GM12865 (cell line): Measurements from ENCODE around the gene MS4A10.

Experiments used
- DNase-seq: peaks from one replicate; pipeline ENCODE4 v3.0.0; 2010; ENCODE audit warnings: low read depth
- H3K4me3 ChIP-seq: 2 replicates; pipeline ENCODE4 v1.5.1; 2011; ENCODE audit warnings: mild to moderate bottlenecking, low read depth, low read length, control low read depth
- TF ChIP-seq, protein P1 (sequence below): IDR thresholded peaks from 2 replicates; pipeline ENCODE4 v1.5.1; 2011; ENCODE audit warnings: low read length, control low read depth, low read depth, inconsistent platforms; ENCODE audit not compliant: insufficient read depth; ENCODE audit errors: missing control alignments

MS4A10 gene

DNA sequence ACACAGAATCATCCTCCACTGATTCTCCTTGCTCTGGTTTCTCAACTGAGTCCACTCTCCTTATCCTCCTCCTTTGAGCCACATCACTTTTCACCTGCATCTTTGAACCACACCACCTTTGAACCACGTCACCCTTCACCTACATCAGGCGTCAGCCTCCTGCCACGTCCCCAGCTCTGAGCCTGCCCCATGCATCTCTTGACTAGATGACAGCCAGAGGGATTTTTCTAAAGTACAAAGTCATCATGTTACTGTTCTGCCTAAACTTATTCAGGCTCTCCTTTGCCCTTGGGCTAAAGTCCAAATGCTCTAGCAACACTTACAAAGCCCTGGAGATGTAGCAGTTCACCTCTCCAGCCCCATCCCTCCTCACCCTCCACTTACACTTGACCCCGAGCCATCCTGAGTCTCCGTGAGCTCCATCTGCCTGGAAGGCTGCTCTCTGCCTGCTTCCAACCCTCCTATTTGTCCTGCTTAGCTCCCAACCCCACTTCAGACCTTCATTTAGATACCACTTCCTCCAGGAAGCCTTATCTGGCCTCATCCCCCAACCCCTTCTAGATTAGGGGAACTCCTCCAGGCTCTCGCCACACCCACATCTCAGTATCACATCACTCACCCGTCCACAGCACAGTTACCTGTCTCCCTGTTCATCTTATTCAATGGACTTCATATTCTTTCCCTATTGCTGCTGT, 3.7 kb upstream of the MS4A10 start:
- TF ChIP-seq, protein P1, sequence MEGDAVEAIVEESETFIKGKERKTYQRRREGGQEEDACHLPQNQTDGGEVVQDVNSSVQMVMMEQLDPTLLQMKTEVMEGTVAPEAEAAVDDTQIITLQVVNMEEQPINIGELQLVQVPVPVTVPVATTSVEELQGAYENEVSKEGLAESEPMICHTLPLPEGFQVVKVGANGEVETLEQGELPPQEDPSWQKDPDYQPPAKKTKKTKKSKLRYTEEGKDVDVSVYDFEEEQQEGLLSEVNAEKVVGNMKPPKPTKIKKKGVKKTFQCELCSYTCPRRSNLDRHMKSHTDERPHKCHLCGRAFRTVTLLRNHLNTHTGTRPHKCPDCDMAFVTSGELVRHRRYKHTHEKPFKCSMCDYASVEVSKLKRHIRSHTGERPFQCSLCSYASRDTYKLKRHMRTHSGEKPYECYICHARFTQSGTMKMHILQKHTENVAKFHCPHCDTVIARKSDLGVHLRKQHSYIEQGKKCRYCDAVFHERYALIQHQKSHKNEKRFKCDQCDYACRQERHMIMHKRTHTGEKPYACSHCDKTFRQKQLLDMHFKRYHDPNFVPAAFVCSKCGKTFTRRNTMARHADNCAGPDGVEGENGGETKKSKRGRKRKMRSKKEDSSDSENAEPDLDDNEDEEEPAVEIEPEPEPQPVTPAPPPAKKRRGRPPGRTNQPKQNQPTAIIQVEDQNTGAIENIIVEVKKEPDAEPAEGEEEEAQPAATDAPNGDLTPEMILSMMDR: no peak
- peak; percentile 37 for DNase-seq
- H3K4me3 ChIP-seq: no peak overlapping the region

DNA sequence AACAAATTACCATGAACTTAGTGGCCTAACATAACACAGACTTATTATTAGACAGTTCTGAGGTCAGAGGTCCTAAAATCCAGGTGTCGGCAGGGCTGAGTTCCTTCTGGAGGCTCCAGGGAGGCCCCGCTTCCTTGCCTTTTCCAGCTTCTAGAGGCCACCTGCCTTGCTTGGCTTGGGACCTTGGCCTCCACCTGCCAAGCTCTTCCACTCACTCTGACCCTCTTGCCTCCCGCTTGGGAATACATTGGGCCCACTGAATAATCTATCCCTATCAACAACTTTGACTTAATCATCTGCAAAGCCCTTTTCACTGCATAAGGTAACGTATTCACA, 3.2 kb upstream of the MS4A10 start:
- DNase-seq: no peak
- TF ChIP-seq, protein P1: no peak
- no peak overlapping the region for H3K4me3 ChIP-seq

DNA sequence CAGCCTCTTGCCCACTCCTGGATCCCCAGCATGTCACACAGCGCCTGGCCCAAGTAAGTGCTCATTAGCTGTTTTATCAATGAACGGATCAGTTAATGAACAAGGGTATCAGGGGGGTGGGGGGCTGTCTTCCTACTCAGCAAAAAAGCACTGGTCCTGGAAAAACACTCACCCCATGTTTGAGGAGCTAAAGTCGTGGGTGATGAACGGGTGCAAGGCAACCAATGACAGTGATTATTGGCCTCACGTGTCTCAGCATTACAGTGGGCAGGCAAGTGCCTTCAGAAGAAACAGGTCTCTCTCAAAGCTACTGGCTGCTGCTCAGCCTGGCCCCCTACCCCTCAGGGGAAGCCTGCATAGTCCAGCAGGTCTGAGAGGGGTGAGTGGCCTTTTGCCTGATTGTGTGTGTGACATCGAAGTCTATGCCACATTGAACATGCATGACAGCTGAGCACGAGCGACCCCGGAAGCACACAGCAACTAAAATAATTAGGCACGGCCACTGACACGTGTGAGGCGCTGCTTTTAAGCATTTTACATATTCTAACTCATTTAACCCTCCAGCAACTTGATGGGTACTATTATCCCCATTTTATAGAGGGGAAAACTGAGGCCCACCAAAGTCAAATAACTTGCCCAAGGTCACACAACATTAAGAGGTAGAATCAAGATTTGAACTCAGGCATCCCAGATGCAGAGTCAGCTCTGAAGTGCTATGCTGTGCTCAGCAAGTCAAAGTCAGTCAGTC, 2.6 kb upstream of the MS4A10 start:
- no peak for DNase-seq
- H3K4me3 ChIP-seq: no peak overlapping the region
- TF ChIP-seq, protein P1: no peak

DNA sequence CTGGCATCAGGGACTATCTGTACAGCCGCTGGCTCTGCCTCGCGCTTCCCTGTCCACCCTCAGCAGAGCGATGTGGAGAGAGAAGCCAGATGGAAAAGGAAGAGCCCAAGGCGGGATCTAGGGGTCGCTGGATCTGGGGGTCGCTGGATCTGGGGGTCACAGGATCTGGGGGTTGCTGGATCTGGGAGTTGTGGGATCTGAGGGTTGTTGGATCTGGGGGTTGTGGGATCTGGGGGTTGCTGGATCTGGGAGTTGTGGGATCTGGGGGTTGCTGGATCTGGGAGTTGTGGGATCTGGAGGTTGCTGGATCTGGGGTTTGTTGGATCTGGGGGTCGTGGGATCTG, 2.0 kb upstream of the MS4A10 start:
- DNase-seq: no peak
- H3K4me3 ChIP-seq: no peak overlapping the region
- TF ChIP-seq, protein P1: no peak

- DNase-seq: no peak
- no peak overlapping the region for H3K4me3 ChIP-seq
- TF ChIP-seq, protein P1: no peak
These were observed 1.2 kb upstream of the MS4A10 start for GRCh38 chr11:60783911-60784310.

GRCh38 chr11:60785806-60786361, 751 bp downstream of the MS4A10 start:
- TF ChIP-seq, protein P1: no peak
- no peak for DNase-seq
- no peak overlapping the region for H3K4me3 ChIP-seq
